IPS-18c (cell line): ENCODE data around the gene SH2D4B.
"Not testable (repeated sequence)": the region's sequence is repeated elsewhere in the genome, so short reads cannot be mapped to it uniquely, and the experiment has no call there.

ENCODE experiments used
- H3K4me3 ChIP-seq: 2 replicates; pipeline ENCODE4 v1.7.0; 2013; ENCODE audit warnings: low read depth, mild to moderate bottlenecking, low read length, moderate library complexity; ENCODE audit not compliant: insufficient read depth
- H3K9me3 ChIP-seq: one replicate; pipeline ENCODE4 v1.6.1; 2013; ENCODE audit warnings: mild to moderate bottlenecking, low read length, moderate library complexity; ENCODE audit not compliant: control insufficient read depth, insufficient read depth

Gene SH2D4B

DNA sequence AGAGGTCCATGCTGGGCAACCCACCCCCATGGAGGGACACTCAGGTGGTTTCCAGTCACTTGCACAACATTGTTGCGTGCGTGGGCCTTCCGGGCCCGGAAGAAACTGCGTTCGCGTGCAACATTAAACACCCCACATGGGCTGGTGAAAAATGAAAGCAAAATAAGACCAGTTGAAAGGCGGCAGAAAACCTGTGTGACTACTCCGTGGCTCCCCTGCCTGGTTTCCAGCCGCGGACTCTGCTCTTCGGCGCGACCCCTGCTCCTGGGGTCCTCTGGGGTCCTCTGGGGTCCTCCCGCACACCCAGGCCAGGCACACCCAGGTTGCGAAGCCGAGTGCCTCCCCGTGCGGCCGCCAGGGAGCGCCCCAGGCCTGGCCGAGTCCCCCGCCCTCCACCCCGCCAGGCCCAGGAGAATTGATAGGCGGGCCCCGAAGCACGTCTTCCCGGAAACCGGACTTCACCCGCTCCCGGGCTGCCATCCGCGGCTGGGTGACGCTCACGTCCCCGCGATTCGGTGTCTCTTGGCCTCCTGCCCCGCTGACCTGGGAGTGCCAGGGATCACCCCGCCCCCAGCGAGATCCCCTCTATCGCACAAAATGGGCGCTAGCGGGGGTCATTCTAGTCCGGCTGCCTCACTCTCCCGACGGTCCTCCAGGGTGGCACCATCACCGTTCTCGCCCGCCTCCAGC lies 1.9 kb upstream of the SH2D4B start:
- Histone ChIP-seq H3K9me3 (peaks cover 2% of the 10 kb centered on the region), H3K4me3 (no peak overlapping the region)

DNA sequence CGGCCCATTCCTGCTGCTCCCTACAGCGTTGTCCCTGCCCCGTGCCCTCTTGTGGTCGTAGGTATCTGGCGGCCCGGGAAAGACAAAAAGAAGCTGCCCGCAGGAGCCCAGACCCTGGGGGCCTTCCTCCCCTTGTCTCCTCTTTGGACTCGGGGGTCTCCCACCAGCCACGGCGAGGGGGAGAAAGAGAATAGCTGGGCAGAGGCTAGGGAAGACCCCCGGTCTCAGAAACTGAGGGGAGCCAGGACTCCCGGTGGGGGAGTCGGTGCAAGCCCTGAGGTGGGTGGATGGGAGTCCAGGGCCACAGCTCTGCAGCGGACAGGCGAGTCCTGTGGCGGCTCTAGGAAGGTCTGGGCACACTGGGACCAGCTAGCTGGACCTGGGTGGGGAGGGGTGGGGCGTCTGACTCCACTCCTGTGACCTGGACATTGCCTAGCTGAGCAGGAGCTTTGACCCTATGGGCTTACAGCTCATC lies 1.3 kb upstream of the SH2D4B start:
- H3K4me3 ChIP-seq: no peak overlapping the region

DNA sequence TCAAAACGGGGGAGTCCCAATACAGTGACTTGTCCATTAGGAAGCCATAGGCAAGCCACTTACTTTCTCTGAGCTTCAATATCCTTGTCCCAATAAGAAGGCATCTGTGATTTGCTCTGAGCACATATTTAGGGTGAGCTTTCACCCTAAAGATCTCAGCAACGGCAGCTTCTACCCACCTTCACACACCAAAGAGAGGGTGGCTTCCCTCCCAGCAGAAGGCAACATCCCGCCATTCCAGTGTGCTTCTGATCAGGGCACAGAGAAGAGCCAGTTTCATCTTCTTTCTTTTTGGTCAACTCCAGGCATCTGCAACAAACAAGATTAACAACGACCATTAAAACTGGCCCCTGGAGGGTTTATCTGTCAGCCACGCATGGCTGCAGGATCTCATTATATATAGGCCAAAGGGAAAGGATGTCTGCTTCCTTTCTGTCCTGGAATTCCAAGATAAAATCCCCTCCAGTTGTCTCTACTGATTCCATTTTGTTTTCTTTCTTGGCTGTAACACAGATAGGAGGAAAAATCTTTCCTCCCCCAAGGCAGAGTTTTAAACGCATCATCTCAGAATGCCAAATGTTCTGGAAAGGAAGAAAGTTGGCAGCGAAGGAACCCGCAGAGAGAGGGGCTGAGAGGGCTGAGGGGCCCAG lies 491 bp upstream of the SH2D4B start:
- no peak overlapping the region for H3K4me3 ChIP-seq
- H3K9me3 ChIP-seq: peaks cover 2% of the 10 kb centered on the region

More for the DNA sequence above, 1.3 kb upstream of the SH2D4B start:
- H3K9me3 ChIP-seq: peaks cover 2% of the 10 kb centered on the region

DNA sequence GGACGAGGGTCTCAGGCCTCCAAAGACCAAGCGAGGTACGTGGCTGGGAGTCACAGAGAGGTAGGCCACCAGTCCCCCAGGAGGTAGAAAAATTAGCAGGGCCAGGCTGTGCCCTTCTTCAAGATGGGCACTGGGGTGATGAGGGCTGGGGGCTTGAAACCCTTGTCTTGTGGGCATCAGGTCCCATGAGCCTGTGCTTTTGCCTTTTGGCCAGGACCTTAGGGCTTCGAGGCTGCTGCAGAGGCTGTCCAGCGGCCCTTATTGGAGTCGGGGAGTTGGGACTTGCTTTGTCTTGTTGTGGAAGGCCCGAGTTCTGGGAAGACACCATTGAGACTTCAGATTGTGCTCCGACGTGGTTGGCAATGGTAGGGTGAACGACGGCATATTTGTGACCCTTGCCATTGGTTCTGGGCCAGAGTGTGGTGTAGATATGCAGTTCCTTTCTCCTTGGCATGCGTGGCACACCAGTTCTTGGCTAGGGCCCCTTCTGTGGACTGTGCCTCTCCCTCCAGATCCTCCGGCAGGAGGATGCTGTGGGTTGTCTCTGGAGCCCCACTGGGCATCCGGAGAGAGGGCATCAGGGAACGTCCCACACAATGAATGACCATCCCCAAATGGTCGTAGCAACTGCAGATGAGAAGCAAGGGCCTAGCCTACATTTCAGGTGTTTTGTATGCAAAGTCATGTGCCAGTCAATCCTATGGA lies 931 bp downstream of the SH2D4B start:
- H3K4me3 ChIP-seq: no peak overlapping the region
- peaks cover 2% of the 10 kb centered on the region for H3K9me3 ChIP-seq

DNA sequence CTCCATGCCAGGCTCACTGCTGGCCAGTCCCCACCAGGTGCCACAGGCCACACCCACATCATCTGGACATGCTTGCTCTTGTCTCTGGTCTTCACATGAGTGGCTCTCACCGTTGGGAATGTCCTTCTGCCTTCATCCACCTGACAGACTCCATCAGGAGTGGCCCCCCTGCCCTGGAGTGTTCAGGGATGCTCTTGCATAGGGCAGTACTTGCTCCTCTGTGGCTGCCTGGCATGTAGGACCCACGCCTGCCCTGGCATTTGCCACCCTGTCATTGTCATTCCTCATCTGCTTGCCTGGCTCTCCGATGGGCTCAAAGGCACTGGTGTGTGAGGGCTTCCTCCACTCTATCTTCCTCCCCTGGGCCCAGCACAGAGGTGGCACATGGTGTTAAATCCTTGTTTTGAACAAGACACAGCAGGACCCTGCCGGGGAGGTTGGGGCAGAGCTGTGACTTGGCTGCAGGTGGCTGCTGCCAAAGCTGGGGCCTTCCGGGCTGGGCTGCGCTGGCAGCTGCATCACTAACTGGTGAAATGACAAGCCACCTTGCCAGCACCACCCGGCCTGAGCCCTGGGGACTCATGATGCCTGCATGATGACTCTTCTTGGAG lies 1.8 kb downstream of the SH2D4B start:
- H3K4me3 ChIP-seq: no peak overlapping the region
- peaks cover 2% of the 10 kb centered on the region for H3K9me3 ChIP-seq

DNA sequence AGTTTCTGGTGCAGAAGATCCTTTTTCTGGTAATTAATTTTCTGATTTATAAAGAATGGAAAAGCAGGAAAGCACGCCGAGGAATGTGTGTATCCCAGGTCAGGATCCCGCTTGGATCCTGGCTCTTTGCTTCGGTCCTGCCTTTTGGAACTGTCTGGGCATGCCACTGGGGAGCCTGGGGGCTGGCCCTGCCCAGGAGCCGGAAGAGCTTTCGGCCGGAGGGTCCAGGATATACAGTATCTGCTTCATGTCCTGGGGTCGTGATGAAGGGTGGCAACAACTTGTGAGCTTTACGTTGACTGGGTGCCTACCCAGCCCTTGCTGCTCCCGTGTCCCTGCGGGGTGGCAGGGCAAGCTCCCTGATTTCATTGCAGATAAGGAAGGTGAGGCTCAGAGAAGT lies 2.4 kb downstream of the SH2D4B start:
- no peak overlapping the region for H3K4me3 ChIP-seq

DNA sequence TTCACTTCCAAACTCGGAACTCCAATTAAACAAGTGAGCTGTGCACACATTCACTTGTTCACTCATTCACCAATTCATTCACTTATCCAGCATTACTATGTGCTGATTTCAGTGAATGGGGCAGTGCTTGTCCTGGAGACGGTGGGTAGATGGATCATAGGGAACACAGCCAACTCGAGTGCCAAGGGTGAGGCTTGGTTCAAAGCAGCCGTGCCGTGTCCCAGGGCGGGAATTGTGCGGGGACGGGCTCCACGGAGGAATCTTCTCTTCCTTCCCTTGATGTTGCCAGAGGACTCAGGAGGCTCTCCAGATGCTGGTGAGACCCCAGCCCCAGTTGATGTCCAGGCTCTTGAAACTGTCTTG lies 2.9 kb downstream of the SH2D4B start:
- H3K4me3 ChIP-seq: no peak overlapping the region
- peaks cover 2% of the 10 kb centered on the region for H3K9me3 ChIP-seq

More for the DNA sequence above, 2.4 kb downstream of the SH2D4B start:
- peaks cover 2% of the 10 kb centered on the region for H3K9me3 ChIP-seq

DNA sequence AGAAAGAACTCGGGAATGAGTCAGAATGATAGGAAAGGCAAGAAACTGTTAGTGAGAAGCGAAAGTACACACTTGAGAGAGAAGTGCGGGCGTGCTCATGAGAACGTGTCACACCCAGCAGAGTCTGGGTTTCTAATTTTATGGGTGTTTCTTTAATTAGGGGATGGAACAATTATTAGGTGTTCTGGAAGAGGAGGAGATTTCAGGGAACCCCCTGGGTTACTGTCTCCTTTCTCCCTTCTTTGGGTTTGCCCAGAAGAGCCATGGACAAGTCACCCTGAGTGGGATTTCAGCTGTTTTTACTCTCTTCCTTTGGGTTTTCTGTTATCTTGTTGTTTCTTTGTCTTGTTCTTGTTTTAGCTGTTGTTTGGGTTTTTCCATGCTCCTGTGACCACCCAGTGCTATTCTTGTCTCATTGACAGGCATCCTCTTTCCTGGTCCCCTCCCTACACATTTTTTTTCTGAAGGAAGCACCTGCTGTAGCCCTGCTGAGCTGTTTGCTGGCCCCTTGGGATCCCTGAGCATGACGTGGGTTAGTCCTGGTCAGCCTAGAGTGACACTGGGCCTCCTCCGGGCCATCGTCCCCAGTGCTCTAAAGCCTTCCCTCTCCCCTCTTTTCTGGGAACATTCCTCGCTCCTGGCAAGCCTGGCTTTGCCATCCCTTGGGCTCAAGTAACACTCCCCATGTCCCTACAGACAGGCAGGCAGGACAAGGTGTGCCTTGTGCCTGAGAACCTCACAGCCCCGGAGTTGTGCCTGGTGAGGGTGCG lies 3.5 kb downstream of the SH2D4B start:
- Histone ChIP-seq H3K4me3 (no peak overlapping the region), H3K9me3 (peaks cover 2% of the 10 kb centered on the region)

DNA sequence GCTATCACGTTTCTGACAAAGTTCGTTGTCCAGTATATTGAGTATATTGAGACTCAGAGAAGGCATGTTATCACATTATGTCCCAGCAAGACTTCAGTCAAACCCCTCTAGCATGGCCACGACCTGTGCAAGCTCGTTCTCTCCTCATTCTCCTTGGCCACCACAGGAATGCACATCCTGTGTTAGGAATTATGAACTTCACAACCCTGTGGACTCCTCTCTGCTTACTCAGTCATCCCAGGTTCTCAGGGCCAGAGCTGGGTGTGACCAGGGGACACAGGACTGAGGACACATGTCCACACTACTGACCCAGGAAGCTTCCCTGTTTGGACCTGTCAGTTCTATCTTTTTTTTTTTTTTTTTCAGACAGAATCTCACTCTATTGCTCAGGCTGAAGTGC lies 4.4 kb downstream of the SH2D4B start:
- Histone ChIP-seq H3K4me3 (no peak overlapping the region), H3K9me3 (peaks cover 2% of the 10 kb centered on the region)

DNA sequence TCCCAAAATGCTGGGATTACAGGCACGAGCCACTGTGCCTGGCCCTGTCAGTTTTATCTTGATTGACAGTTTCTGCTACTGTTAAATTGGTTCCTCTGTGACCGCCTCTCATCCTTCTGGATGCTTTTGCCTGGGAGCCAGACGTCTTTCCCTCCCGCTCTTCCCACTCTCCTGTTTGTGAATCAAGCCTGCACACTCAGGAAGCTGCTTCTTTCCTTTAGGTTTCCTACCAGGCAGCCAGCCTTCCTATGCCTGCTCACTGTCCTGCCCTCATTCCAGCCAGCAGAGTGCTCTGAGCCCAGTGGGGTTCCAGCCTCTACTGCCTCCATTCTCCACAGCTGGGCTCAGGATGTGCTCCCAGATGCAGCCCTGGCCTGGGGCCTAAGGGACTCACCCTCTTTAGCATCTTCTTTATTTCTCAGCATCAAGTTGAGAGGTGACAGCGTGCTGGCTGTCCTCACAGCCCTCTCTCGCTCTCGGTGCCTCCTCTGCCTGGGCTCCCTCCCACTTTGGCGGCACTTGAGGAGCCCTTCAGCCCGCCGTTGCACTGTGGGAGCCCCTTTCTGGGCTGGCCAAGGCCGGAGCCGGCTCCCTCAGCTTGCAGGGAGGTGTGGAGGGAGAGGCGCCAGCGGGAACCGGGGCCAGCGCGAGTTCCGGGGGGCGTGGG lies 5.1 kb downstream of the SH2D4B start:
- no peak overlapping the region for H3K4me3 ChIP-seq
- peaks cover 2% of the 10 kb centered on the region for H3K9me3 ChIP-seq

DNA sequence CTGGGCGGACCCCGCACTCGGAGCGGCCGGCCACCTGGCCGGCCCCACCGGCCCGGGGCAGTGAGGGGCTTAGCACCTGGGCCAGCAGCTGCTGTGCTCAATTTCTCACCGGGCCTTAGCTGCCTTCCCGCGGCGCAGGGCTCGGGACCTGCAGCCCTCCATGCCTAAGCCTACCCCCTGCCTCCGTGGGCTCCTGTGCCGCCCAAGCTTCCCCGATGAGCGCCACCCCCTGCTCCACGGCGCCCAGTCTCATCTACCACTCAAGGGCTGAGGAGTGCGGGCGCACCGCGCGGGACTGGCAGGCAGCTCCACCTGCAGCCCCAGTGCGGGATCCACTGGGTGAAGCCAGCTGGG lies 5.6 kb downstream of the SH2D4B start:
- not testable (repeated sequence) for H3K4me3 ChIP-seq, H3K9me3 ChIP-seq

DNA sequence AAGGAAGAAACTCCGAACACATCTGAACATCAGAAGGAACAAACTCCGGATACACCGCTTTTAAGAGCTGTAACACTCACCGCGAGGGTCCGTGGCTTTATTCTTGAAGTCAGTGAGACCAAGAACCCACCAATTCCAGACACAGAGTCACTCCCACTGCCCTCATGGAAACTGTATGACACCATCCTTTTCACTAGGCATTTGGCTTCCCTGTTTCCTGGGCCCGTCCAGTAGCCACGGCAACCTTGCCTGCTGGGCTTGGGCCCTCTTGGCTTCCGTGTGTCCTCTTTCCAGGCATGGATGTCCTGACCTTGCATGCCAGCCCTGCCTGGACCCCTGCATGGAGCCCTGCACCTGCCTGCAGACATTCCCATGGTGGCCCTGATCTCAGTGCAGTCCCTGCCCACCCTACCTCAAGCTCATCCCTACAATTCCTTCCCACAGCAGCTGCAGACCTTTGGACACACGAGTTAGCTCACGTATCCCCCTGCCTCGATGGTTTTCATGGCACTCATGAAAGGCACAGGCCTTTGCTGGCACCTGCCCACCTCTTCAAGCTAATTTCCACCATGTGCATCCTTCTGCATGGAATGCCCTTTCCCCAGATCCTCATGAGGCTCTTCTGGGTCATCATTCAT lies 6.7 kb downstream of the SH2D4B start:
- Histone ChIP-seq H3K4me3 (no peak overlapping the region), H3K9me3 (peaks cover 2% of the 10 kb centered on the region)

DNA sequence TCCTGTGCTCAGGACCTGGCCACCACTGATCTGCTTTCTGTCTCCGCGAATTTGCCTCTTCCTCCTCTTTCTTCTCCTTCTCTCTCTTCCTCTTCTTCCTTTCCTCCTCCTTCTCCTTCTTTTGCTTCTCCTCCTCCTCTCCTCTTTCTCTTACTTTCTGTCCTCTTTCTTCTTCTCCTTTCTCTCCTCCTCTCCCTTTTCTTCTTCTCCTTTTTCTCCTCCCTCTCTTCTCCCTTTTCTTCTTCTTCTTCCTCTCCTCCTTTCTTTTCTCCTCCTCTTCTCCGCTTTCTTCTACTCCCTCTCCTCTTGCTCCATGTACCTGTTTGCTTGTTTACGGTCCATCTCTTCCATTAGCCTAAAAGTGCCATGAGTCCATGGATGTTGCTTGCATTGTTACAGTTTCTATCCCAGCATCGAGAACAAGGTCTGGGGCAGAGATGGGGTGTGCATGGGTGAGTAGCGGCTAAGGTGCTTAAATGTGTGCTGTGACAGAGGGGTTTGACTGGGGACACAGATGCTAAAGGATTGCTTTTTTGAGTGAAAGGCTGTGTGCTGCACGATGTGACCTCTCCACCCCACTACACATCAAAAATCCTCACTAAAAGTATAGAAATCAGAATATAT lies 7.7 kb downstream of the SH2D4B start:
- Histone ChIP-seq H3K4me3 (no peak overlapping the region), H3K9me3 (no peaks in the 10 kb centered on the region)

DNA sequence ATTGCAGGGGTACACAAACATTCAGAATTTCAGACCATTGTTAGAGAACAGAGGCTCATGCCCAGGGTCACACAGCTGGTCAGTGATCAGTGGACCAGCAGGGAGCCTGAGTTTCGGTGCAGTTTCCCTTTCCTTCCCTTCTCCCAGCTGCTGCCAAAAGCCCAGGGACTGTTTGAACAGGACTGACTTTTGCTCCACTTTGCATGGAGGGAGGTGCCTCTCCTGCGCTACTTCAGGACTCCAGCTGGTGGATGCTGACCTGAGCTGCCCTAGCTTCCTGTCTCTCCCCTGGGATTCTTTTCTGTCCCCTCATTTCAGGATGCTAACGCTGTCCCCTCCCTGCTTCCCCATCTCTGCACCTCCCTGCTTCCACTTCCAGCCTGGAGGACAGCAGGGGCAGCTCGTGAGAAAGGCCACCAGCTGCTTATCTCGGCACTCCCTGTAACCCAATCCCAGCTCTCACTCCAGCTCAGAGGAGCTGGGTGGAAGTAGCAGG lies 14.5 kb downstream of the SH2D4B start:
- H3K9me3 ChIP-seq: no peaks in the 10 kb centered on the region
- H3K4me3 ChIP-seq: no peak overlapping the region

DNA sequence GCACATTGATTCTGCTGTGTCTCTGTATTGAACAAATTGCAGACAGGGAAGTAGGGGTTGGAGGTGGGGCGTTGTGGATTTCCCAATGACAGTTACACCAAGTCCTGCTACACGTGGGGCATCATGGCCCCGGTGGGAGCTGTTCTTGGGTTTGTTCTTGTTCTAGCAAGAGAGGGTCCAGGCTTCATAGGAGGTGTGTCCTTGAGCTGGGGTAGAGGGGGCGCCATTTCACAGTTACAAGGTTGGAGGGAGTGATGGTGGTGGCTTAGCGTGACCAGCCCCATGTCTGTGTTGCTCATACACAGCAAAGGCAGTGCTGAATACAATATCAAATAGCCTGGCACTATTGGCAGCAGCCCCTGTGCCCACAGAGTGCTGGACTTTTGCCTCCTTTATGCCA lies 15.7 kb downstream of the SH2D4B start:
- H3K9me3 ChIP-seq: no peaks in the 10 kb centered on the region
- no peak overlapping the region for H3K4me3 ChIP-seq

DNA sequence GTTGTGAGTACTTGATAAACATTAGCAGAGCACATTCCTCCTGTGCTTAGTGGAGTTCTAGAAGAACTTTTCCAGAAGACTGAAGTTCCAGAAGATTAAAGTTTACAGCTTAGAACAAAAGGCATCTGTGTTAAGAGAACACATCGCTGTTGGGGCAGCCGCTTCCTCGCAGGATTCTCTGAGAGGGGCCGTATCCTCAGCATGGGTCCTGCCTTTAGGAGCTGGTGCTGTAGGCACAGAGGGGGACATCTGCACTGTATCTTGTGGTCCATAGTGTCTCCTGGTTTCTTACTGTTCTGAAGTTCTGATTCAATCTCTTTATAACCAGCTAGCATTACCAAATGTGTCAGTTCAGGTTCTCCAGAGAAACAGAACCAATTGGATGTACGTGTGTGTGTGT lies 16.3 kb downstream of the SH2D4B start:
- no peaks in the 10 kb centered on the region for H3K9me3 ChIP-seq
- no peak overlapping the region for H3K4me3 ChIP-seq
